ENCODE data around the gene PPP1R14C. TPM values are rescaled to one million over a fixed set of nuclear protein-coding genes. Genes with fewer than 3 reads are reported as not detected.
"Not testable (repeated sequence)": the region's sequence is repeated elsewhere in the genome, so short reads cannot be mapped to it uniquely, and the experiment has no call there.

Gene PPP1R14C
- total and polyA plus RNA-seq, 8 donors: 11.7 to 33.6 (median 18.6) TPM

GRCh38 chr6:150134280-150134920 is 8.4 kb upstream of the PPP1R14C start:
- no peaks in the 10 kb centered on the region for H3K27me3 ChIP-seq
- peak; percentile 69 for ATAC-seq
- no peaks in the 10 kb centered on the region for H3K36me3 ChIP-seq
- intact Hi-C loops (cut with DNase I): no loop called here
- no peaks in the 10 kb centered on the region for H3K9me3 ChIP-seq
- DNase-seq: peak in 2 of 4 donors; percentile 54 to 58
- H3K27ac ChIP-seq: peak overlapping the region in 1 of 2 donors; percentile 20
- H3K4me1 ChIP-seq: peaks cover 0 to 4% of the 10 kb centered on the region in 2 donors
- no peak overlapping the region for H3K4me3 ChIP-seq
- TF ChIP-seq, protein P1, sequence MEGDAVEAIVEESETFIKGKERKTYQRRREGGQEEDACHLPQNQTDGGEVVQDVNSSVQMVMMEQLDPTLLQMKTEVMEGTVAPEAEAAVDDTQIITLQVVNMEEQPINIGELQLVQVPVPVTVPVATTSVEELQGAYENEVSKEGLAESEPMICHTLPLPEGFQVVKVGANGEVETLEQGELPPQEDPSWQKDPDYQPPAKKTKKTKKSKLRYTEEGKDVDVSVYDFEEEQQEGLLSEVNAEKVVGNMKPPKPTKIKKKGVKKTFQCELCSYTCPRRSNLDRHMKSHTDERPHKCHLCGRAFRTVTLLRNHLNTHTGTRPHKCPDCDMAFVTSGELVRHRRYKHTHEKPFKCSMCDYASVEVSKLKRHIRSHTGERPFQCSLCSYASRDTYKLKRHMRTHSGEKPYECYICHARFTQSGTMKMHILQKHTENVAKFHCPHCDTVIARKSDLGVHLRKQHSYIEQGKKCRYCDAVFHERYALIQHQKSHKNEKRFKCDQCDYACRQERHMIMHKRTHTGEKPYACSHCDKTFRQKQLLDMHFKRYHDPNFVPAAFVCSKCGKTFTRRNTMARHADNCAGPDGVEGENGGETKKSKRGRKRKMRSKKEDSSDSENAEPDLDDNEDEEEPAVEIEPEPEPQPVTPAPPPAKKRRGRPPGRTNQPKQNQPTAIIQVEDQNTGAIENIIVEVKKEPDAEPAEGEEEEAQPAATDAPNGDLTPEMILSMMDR (IDR thresholded peaks at IDR 0.05): no peak

GRCh38 chr6:150137711-150138110 is 5.1 kb upstream of the PPP1R14C start:
- ATAC-seq; intact Hi-C loops (cut with DNase I); H3K36me3 ChIP-seq; H3K27ac ChIP-seq; H3K4me3 ChIP-seq; DNase-seq; H3K9me3 ChIP-seq: not testable (repeated sequence)
- Histone ChIP-seq H3K4me1 (peaks cover 11% of the 10 kb centered on the region in 2 donors), H3K27me3 (peaks cover 15 to 31% of the 10 kb centered on the region in 2 donors)

DNA sequence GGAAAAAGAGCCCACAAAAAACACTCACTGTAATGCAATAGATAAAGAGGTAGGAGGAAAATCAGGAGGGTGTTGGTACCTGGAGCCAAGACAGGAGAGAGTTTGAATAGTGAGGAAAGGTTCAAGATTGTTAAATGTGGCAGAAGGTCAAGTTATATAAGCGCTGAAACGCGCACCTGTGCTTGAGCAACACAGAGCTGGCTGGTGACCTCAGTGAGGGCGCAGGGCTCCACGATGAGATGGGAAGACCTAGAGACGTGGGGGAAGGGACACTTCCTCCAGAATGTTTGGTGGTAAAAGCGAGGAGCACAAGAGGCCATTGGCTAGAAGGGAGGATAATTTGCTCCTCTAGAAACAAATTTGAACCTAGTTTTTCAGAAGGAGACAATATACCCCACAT is 4.2 kb upstream of the PPP1R14C start:
- Histone ChIP-seq H3K9me3 (no peaks in the 10 kb centered on the region), H3K27me3 (peaks cover 24 to 40% of the 10 kb centered on the region in 2 donors), H3K36me3 (no peaks in the 10 kb centered on the region), H3K4me3 (no peak overlapping the region), H3K4me1 (peaks cover 16 to 20% of the 10 kb centered on the region in 2 donors), H3K27ac (no peak overlapping the region)
- intact Hi-C loops (cut with DNase I): no loop called here
- DNase-seq (no peak), ATAC-seq (no peak)
- TF ChIP-seq, protein P1 (IDR thresholded peaks at IDR 0.05): no peak

DNA sequence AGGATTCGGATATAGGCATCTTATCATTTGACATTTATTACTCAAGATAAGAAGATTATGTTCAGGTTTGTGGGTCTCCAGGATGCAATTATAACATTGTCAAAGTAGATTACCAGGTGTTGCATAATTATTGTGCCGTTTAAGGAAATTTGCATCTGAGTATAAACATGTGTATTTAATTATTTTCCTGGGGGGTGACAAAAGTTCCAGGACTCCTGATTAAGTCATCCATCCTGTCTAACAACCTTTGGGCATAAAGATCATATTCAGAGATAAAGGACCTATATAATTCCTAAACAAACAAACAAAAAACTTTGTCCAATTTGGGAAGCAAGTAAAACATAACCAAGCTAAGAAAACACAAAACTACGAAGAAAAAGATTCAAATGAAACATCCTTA is 3.3 kb upstream of the PPP1R14C start:
- Histone ChIP-seq H3K36me3 (no peaks in the 10 kb centered on the region), H3K27me3 (peaks cover 33 to 49% of the 10 kb centered on the region in 2 donors), H3K4me3 (no peak overlapping the region), H3K27ac (no peak overlapping the region), H3K9me3 (no peaks in the 10 kb centered on the region), H3K4me1 (peaks cover 14 to 22% of the 10 kb centered on the region in 2 donors)
- TF ChIP-seq, protein P1 (IDR thresholded peaks at IDR 0.05): no peak
- intact Hi-C loops (cut with DNase I): no loop called here
- no peak for DNase-seq
- no peak for ATAC-seq

- Histone ChIP-seq H3K27me3 (peaks cover 42 to 58% of the 10 kb centered on the region in 2 donors), H3K36me3 (no peaks in the 10 kb centered on the region), H3K4me1 (peaks cover 14 to 28% of the 10 kb centered on the region in 2 donors), H3K27ac (no peak overlapping the region), H3K9me3 (no peaks in the 10 kb centered on the region), H3K4me3 (no peak overlapping the region)
- no peak for DNase-seq
- intact Hi-C loops (cut with DNase I): no loop called here
- TF ChIP-seq, protein P1 (IDR thresholded peaks at IDR 0.05): no peak
- ATAC-seq: no peak
Measured at GRCh38 chr6:150140236-150140969, 2.4 kb upstream of the PPP1R14C start.
